Measurements from ENCODE around the gene GOLGA5. TPM values are rescaled to one million over a fixed set of nuclear protein-coding genes. Genes with fewer than 3 reads are reported as not detected.

The GOLGA5 gene
- total and polyA plus RNA-seq, 2 of the 13 experiments (the other 11 are each of a cell fraction or from before 2014, with no cell fraction given) = 31.0 to 40.0 TPM

DNA sequence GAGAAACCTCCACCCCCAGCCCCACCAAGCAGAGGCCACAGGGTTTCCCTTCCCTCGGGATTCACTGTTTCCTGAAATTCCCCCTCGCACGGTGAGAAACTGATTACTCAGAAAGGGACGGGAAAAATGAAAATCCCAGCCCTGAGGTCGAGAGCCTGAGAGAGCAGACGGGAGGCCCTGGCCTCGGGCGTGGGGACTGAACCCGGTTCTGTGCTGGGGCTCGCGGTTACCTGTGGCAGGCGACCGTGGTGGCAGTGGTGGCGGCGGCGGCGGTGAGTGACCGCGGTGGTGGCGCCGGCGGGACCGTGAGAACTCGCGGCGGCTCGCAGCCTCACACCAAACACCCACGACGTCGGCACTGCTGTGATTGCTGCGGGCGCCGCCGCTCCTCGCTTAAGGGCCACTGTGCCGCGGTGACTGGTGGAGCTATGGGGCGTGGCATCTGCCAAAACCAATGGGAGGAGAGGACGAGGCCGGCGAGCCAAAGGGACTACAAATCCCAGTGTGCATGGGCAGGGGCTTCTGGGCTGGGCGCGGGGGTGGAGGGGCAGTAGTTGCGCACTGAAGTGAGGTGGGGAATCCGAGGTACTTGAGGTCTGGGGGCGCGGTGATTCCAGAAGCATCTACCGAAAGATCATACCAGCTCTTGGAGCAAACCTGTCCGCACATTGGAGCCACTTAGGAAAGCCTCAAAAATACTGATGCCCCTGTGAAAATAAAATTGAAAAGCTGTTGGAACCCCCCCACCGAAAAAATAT lies 45.7 kb upstream of the GOLGA5 start, which contains the start of gene LGMN (continued):
- TF ChIP-seq, protein P1, sequence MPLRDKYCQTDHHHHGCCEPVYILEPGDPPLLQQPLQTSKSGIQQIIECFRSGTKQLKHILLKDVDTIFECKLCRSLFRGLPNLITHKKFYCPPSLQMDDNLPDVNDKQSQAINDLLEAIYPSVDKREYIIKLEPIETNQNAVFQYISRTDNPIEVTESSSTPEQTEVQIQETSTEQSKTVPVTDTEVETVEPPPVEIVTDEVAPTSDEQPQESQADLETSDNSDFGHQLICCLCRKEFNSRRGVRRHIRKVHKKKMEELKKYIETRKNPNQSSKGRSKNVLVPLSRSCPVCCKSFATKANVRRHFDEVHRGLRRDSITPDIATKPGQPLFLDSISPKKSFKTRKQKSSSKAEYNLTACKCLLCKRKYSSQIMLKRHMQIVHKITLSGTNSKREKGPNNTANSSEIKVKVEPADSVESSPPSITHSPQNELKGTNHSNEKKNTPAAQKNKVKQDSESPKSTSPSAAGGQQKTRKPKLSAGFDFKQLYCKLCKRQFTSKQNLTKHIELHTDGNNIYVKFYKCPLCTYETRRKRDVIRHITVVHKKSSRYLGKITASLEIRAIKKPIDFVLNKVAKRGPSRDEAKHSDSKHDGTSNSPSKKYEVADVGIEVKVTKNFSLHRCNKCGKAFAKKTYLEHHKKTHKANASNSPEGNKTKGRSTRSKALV (CRISPR knock-in tag; IDR thresholded peaks at IDR 0.05) = 0 out of 2 replicates have a peak, but pooled peaks have one; percentile 14
- no peak for TF ChIP-seq NFE2 (CRISPR knock-in tag; IDR thresholded peaks at IDR 0.05)
- TF ChIP-seq ZNF616 (CRISPR knock-in tag; IDR thresholded peaks at IDR 0.05; ENCODE audit: low read depth) = 0 out of 2 replicates have a peak, but pooled peaks have one; percentile 27
- peak; percentile 61; the same call in 1 of the 2 replicates for TF ChIP-seq CREM (IDR thresholded peaks at IDR 0.05)
- TF ChIP-seq CREM (CRISPR knock-in tag; IDR thresholded peaks at IDR 0.05) = no peak
- TF ChIP-seq, protein P2, sequence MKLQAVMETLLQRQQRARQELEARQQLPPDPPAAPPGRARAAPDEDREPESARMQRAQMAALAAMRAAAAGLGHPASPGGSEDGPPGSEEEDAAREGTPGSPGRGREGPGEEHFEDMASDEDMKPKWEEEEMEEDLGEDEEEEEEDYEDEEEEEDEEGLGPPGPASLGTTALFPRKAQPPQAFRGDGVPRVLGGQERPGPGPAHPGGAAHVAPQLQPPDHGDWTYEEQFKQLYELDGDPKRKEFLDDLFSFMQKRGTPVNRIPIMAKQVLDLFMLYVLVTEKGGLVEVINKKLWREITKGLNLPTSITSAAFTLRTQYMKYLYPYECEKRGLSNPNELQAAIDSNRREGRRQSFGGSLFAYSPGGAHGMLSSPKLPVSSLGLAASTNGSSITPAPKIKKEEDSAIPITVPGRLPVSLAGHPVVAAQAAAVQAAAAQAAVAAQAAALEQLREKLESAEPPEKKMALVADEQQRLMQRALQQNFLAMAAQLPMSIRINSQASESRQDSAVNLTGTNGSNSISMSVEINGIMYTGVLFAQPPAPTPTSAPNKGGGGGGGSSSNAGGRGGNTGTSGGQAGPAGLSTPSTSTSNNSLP (IDR thresholded peaks at IDR 0.05; ENCODE audit: low read depth, low read length) = no peak
- no peak for TF ChIP-seq SMYD3 (CRISPR knock-in tag; IDR thresholded peaks at IDR 0.05)
- no peak for TF ChIP-seq NKX3-1 (CRISPR knock-in tag; IDR thresholded peaks at IDR 0.05)
- TF ChIP-seq ZNF234 (CRISPR knock-in tag; conservative IDR thresholded peaks at IDR 0.05) = no peak
- TF ChIP-seq, protein P3, sequence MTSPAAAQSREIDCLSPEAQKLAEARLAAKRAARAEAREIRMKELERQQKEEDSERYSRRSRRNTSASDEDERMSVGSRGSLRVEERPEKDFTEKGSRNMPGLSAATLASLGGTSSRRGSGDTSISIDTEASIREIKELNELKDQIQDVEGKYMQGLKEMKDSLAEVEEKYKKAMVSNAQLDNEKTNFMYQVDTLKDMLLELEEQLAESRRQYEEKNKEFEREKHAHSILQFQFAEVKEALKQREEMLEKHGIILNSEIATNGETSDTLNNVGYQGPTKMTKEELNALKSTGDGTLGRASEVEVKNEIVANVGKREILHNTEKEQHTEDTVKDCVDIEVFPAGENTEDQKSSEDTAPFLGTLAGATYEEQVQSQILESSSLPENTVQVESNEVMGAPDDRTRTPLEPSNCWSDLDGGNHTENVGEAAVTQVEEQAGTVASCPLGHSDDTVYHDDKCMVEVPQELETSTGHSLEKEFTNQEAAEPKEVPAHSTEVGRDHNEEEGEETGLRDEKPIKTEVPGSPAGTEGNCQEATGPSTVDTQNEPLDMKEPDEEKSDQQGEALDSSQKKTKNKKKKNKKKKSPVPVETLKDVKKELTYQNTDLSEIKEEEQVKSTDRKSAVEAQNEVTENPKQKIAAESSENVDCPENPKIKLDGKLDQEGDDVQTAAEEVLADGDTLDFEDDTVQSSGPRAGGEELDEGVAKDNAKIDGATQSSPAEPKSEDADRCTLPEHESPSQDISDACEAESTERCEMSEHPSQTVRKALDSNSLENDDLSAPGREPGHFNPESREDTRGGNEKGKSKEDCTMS (CRISPR knock-in tag; conservative IDR thresholded peaks at IDR 0.05) = no peak
- peak in 1 of 2 experiments; percentile 45; a peak in 1 of 4 replicates for TF ChIP-seq KLF16 (CRISPR knock-in tag; IDR thresholded peaks at IDR 0.05)
- TF ChIP-seq, protein P4, sequence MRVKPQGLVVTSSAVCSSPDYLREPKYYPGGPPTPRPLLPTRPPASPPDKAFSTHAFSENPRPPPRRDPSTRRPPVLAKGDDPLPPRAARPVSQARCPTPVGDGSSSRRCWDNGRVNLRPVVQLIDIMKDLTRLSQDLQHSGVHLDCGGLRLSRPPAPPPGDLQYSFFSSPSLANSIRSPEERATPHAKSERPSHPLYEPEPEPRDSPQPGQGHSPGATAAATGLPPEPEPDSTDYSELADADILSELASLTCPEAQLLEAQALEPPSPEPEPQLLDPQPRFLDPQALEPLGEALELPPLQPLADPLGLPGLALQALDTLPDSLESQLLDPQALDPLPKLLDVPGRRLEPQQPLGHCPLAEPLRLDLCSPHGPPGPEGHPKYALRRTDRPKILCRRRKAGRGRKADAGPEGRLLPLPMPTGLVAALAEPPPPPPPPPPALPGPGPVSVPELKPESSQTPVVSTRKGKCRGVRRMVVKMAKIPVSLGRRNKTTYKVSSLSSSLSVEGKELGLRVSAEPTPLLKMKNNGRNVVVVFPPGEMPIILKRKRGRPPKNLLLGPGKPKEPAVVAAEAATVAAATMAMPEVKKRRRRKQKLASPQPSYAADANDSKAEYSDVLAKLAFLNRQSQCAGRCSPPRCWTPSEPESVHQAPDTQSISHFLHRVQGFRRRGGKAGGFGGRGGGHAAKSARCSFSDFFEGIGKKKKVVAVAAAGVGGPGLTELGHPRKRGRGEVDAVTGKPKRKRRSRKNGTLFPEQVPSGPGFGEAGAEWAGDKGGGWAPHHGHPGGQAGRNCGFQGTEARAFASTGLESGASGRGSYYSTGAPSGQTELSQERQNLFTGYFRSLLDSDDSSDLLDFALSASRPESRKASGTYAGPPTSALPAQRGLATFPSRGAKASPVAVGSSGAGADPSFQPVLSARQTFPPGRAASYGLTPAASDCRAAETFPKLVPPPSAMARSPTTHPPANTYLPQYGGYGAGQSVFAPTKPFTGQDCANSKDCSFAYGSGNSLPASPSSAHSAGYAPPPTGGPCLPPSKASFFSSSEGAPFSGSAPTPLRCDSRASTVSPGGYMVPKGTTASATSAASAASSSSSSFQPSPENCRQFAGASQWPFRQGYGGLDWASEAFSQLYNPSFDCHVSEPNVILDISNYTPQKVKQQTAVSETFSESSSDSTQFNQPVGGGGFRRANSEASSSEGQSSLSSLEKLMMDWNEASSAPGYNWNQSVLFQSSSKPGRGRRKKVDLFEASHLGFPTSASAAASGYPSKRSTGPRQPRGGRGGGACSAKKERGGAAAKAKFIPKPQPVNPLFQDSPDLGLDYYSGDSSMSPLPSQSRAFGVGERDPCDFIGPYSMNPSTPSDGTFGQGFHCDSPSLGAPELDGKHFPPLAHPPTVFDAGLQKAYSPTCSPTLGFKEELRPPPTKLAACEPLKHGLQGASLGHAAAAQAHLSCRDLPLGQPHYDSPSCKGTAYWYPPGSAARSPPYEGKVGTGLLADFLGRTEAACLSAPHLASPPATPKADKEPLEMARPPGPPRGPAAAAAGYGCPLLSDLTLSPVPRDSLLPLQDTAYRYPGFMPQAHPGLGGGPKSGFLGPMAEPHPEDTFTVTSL (CRISPR knock-in tag; IDR thresholded peaks at IDR 0.05; ENCODE audit: borderline replicate concordance) = no peak
- TF ChIP-seq PHF8 (CRISPR knock-in tag; IDR thresholded peaks at IDR 0.05) = peak; percentile 87
- peak; percentile 23; the same call in 1 of the 2 replicates for TF ChIP-seq RAD21 (CRISPR knock-in tag; IDR thresholded peaks at IDR 0.05)

Measured in HepG2 (cell line).